ENCODE results near the gene ACTG2.
"Not testable (repeated sequence)": the region's sequence is repeated elsewhere in the genome, so short reads cannot be mapped to it uniquely, and the experiment has no call there.

Gene ACTG2

GRCh38 chr2:73937103-73937885, 44.5 kb downstream of the ACTG2 start:
- DNase-seq (ENCODE audit: low read depth) = no peak

- DNase-seq (ENCODE audit: low read depth) = no peak
These were observed 45.1 kb downstream of the ACTG2 start for GRCh38 chr2:73937899-73938298.

GRCh38 chr2:73938718-73939352, 46.0 kb downstream of the ACTG2 start:
- no peak for DNase-seq (ENCODE audit: low read depth)

GRCh38 chr2:73939419-73939818, 46.6 kb downstream of the ACTG2 start:
- DNase-seq (ENCODE audit: low read depth) = no peak

- not testable (repeated sequence) for DNase-seq (ENCODE audit: low read depth)
These were observed 47.3 kb downstream of the ACTG2 start for GRCh38 chr2:73940066-73940465.

GRCh38 chr2:73942664-73943063, 49.9 kb downstream of the ACTG2 start:
- DNase-seq (ENCODE audit: low read depth) = no peak

DNA sequence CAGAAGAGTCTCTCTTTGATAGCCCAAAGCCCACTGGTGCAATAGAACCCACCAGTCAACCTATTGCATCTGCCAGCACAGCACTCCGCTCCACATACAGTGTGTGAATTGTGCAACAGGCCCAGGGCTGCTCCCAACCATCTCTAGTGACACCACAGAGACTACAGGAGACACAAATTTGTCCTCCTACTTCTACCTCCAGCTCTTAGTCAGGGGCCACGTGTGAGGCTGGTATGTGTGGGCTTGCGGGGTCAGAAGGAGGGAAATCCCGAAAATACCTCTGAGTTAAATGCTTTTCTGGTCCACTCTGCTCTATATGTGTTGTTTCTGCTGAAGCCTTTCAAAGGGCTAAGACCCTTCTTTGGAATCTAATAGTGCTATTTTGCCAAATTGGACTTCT, 51.9 kb downstream of the ACTG2 start:
- no peak for DNase-seq (ENCODE audit: low read depth)

- DNase-seq (ENCODE audit: low read depth) = no peak
These were observed 53.4 kb downstream of the ACTG2 start for GRCh38 chr2:73946215-73946614.

GRCh38 chr2:73946666-73947065, 53.9 kb downstream of the ACTG2 start:
- no peak for DNase-seq (ENCODE audit: low read depth)

DNA sequence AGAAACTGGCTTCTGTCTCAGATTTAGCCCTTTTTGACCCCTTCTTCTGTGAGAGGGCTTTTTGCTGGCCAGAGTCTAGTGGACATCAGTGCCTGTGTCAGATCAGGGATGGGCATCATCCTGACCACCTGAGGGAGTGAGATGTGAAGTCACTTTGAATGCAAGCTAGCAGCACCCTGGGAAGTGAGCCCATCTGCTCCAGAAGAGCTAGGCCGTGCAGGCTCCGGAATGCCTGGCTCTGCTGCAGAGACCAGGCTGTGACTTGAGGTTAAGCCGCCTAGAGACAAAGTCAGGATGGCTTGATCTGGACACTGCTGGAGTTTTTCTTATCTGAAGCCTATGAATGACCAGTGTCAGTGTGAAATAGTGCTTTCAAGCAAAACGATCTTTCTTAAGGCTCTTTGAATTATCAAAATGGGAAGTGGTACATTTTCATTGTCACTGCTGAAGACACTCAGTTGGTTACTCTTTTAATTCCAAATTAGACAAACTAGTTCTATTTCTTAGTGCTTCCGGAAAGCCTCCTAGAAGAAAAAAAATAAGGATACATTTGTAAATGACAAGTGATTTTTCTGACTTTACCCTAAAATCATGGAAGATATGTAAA, 54.7 kb downstream of the ACTG2 start:
- no peak for DNase-seq (ENCODE audit: low read depth)

DNA sequence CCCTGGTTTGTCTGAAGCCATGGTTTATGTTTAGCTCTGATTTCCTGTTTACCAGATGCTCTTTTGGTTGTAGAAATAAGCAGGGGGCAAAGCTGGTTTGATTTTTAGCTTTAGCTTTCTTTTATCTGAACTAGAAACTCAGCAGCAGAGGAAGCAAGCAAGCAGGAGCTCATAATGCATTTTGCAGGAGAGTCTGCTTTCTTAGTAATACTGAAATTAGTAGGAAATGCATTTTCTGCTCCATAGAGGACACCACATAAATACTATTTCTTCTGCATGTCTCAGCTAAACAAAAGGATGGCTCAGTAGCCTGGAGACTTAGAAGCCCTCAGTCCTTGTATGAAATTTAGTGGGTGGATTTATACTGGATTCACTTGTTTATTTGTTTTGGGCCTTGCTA, 57.0 kb downstream of the ACTG2 start:
- DNase-seq (ENCODE audit: low read depth) = no peak

DNA sequence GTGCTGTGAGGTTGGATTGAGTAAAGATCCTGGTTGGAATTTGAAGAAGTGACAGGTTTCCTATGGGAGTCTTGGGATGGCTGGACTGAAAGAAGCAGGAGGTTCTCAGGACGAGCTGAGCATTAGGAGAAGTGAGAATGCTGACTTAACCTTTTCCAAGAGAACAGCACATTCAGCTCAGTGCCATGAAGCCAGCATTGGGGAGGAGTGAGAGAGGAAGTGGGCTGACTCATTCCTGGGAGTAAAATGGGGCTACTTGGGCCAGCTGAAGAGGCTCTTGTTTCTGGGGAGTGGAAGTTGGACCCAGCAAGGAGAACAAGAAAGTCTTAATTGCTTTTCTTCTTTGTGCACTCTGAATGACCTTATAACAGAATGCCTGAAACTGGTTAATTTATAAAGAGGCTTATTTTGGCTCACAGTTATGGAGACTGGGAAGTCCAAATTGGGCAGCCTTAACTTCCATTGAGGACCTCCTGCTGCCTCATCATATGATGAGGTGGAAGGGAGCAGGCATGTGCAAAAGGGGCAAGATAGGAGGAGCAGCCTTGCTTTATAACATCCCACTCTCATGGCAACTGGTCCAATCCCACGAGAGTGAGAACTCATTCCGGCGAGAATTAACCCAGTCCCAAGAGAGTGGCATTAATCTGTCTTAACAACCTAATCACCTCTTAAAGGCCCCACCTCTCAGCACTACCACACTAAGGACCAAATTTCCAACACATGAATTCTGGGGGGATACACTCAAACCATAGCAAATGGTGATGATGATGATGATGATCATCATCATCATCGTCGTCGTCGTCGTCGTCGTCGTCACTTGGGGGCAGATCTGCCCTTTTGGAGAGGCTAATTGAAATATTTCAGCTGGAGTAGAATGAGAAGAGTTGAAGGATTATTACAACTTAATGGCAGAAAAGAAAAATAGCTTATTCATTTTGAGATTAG, 60.0 kb downstream of the ACTG2 start:
- DNase-seq (ENCODE audit: low read depth) = no peak

DNA sequence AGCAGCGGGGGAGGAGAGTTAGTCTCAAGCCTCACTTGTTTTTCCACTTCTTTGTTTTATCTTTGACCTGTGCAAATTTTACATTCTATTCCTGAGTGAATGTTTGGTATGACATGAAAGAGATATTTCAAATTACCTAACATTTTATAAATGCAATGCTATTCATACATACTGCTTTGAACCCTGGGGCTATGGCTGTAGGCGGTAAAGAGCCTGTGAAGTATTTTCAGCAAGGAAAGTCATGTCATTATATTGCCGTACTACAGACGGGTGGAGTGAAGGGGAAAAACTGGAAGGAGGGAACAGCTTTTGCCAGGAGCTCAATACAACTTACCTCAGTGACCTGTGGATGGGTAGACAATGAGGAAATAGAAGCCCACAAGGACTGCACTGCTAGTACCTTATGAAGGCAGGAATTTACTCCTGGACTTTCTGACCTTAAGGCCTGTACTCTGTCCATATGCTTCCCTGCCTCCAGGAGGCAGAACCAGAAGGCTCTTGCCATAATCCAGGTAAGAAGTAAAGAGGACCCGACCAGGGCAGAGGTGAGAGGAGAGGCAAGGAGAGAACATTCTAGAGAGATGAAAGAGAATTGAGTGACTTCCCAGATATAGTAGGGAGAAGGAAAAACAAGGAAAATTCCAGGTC, 63.5 kb downstream of the ACTG2 start:
- no peak for DNase-seq (ENCODE audit: low read depth)

- no peak for DNase-seq (ENCODE audit: low read depth)
These were observed 68.5 kb downstream of the ACTG2 start for GRCh38 chr2:73961274-73961673.

DNA sequence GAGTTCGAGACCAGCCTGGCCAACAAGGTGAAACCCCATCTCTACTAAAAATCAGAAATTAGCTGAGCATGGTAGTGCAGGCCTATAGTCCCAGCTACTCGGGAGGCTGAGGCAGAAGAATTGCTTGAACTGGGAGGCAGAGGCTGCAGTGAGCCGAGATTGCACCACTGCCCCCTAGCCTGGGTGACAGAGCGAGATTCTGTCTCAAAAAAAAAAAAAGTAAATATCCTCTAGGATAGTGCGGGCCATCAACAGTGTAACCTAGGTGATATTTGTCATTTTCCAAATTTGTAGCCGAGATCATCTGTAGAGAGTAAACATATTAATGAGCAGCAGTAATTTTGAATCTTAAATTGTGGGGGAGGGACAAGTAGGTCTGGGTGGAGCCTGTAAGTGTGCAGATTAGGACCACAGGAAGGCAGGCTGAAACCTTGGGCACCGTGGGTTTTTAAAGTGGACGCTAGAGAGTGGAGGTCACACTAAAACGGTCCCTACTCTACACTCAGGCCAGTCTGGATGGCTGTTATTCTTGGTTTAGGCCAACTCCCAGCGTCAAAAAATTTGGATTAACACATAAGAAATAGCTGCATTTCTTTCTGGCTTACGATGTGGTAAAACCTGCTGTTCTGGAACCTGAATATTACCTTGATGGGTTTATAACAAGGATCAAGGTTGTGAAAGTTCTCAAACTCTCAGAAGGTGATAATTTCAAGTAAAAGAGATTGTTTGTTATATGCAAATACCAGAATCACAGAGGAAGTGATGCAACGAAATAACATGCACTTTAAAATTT, 69.2 kb downstream of the ACTG2 start:
- DNase-seq (ENCODE audit: low read depth) = no peak

- no peak for DNase-seq (ENCODE audit: low read depth)
These were observed 70.0 kb downstream of the ACTG2 start for GRCh38 chr2:73962798-73963197.

DNA sequence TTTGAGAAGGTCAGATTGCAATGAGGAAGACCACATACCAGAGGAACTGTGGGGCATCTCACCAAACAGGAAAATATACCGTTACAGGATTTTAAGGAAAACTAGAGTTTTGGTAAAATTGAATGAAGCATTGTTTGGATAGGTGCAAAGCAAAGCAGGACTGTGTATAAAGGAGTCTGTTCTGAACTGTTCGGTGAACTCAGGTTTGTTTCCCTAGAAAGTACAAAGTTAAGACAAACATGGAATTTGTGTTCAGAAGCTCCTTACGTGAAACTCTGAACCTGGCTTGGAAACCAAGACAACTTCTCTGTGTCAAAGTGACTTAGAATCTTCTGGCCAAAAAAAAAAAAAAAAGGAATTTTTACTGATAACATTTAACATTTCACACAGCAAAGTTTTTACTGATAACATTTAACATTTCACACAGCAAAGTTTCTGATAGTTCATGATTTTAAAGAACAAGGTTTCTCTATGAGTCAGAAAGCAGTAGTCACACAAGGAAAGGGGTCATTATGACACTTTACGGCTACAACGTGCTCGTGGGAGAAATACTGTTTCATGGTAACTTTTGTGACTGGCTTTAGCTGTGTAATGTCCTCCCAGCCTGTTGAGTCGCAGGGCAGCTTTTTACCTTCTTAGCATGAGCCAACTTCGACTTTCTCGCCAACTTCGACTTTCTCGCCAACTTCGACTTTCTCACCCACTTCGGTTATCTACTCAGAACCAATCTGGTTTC, 70.7 kb downstream of the ACTG2 start:
- DNase-seq (ENCODE audit: low read depth) = peak; percentile 3

GRCh38 chr2:73964223-73964622, 71.4 kb downstream of the ACTG2 start:
- DNase-seq (ENCODE audit: low read depth) = no peak

DNA sequence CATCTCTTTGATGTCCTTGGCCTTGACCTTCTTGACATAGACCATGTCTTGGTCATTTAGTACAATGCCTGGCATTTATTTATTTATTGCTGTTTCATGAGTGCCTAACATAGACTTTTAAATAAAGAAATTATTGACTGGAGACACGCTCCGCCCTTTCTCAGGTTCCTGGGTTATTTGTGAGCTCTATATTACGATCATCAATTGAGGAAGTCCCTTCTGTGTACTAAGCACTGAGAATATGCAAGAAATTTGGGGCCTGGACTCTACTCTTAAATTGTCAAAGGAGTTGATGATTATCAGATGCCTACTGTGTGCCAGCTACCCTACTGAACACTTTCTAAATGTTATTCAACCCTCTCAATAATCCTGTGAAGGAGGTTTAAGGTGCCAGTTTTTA, 72.2 kb downstream of the ACTG2 start:
- no peak for DNase-seq (ENCODE audit: low read depth)

- no peak for DNase-seq (ENCODE audit: low read depth)
These were observed 75.6 kb downstream of the ACTG2 start for GRCh38 chr2:73968357-73968937.
